Adrenal gland (tissue), 12 donors: ENCODE data around the gene PPP1R12A. TPM values are rescaled to one million over a fixed set of nuclear protein-coding genes. Genes with fewer than 3 reads are reported as not detected.

Experiments used
- DNase-seq, 7 donors: peaks; one replicate each; pipeline ENCODE4 v3.0.0-alpha.2; 2019 to 2020
- H3K27ac ChIP-seq, 5 donors: fragments of 200-600 bp; sonication (generic) in 4 of 5; 1 replicate in 3 of 5; 2 replicates in 2 of 5; pipeline versions ENCODE4 v1.5.1 to v1.8.0; 2016 to 2020; ENCODE audit warnings: mild to moderate bottlenecking in 1 of 5
- H3K27me3 ChIP-seq: fragments of 200-600 bp; 2 replicates; pipeline ENCODE4 v1.8.0; 2021
- H3K36me3 ChIP-seq, 2 donors: fragments of 200-600 bp; replicated peaks in 1 of 2; 1 replicate in 1 of 2; 2 replicates in 1 of 2; pipeline versions ENCODE4 v1.5.1 to v1.8.0; 2018 to 2022
- H3K4me1 ChIP-seq, 2 donors: fragments of 200-600 bp; replicated peaks in 1 of 2; 1 replicate in 1 of 2; 2 replicates in 1 of 2; pipeline versions ENCODE4 v1.5.1 to v1.8.0; 2018 to 2021
- H3K4me3 ChIP-seq, 4 donors: fragments of 200-600 bp; sonication (generic) in 3 of 4; one replicate each; pipeline ENCODE4 v1.5.1; 2016 to 2018
- H3K9me3 ChIP-seq, 3 donors: fragments of 200-600 bp; sonication (generic) in 1 of 3; replicated peaks in 1 of 3; 1 replicate in 2 of 3; 2 replicates in 1 of 3; pipeline versions ENCODE4 v1.5.1 to v1.8.0; 2016 to 2021
- POLR2A ChIP-seq, 2 donors: fragments of 450-650 bp; IDR thresholded peaks; one replicate each; pipeline ENCODE4 v1.6.1; 2017; ENCODE audit warnings: antibody characterized with exemption in 2 of 2, mild to moderate bottlenecking in 2 of 2, moderate library complexity in 1 of 2
- WGBS, 4 donors: extraction: QIAGEN DNeasy Blood & Tissue Kit in 2 of 4; methylation state at CpG; one replicate each; pipeline versions ENCODE4 v1.1.5 to v1.1.7; 2013 to 2017; 5-methylcytosine and 5-hydroxymethylcytosine counted together
- intact Hi-C, 2 donors: fragments of 100-400 bp; cut with DNase I; formaldehyde crosslinking; loops; one replicate each; pipeline versions ENCODE4 v1.14.1 to v1.15.0; 2022 to 2023
- polyA plus RNA-seq, 3 donors: library from polyadenylated mRNA; stranded (reverse); fragments of 200-250 nt in 2 of 3; fragments of 350-450 nt in 1 of 3; fragmentation: Illumina TruSeq in 1 of 3; extraction: RNeasy Lipid Tissue Mini Kit (QIAGEN cat#74804) in 1 of 3; gene quantifications; one replicate each; pipeline ENCODE4 v1.2.3, GENCODE V29; 2013 to 2014
- total RNA-seq, 9 donors: library from RNA; depleted of rRNA in 4 of 9; stranded (reverse); fragments of >200 nt in 4 of 9; fragments of 120-200 nt in 1 of 9; fragmentation: NEBNext Ultra II Directional in 1 of 9; extraction: Animal tissue kit (Norgen Biotek cat#: 25700) in 1 of 9; gene quantifications; one replicate each; pipeline versions ENCODE4 v1.1.0 to v1.2.4, GENCODE V29; 2013 to 2023
- TF ChIP-seq, protein P1 (sequence below), 6 experiments: fragments of 450-650 bp in 4 of 6; fragments of 200-600 bp in 2 of 6; sonication (generic) in 1 of 6; IDR thresholded peaks; 1 replicate in 5 of 6; 2 replicates in 1 of 6; pipeline versions ENCODE4 v1.5.1 to v1.8.0; 2016 to 2021; ENCODE audit warnings: antibody characterized with exemption in 6 of 6, mild to moderate bottlenecking in 2 of 6, moderate library complexity in 1 of 6
- donor health status: healthy with polysubstance abuse.
- donor health status: Bipolar disorder and iron deficiency.
- donor health status: DM: yes; HTN: yes; CAD: no.
- donor health status: DM: no; HTN: no; CAD: no.
- donor health status: DM: no; HTN: no; CAD: no.
- donor health status: DM: yes; HTN: yes; CAD: no.

PPP1R12A gene
- total and polyA plus RNA-seq, 12 donors, result 17.0 to 93.4 (median 50.0) TPM

DNA sequence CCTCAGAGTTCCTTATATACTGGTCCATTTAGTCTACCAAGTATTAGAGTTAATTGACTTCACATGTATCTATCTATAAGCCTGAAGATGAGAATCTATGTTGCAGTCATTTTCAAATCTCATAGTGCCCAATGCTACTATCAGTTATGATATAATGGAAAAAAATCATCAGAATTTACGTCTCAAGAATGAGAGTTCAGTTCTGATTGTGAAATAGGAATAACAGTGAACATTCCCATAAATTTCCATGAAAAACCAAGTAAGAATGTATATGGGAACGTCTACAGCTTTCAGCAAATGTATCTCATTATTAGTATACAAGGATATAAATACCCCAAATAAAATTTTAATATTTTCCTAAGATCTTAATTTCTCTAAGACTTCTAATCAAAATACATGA is 77.2 kb downstream of the PPP1R12A start:
- DNase-seq, result no peak
- Histone ChIP-seq H3K9me3 (no peaks in the 10 kb centered on the region), H3K27me3 (no peaks in the 10 kb centered on the region), H3K4me1 (peaks cover 0 to 10% of the 10 kb centered on the region in 2 donors), H3K4me3 (no peak overlapping the region), H3K36me3 (no peaks in the 10 kb centered on the region), H3K27ac (no peak overlapping the region)
- 43 to 63% (median 46%) methylated on average over 2 of the region's 2 CpGs for WGBS, 4 donors
- intact Hi-C loops, result no loop called here
- TF ChIP-seq, protein P1, sequence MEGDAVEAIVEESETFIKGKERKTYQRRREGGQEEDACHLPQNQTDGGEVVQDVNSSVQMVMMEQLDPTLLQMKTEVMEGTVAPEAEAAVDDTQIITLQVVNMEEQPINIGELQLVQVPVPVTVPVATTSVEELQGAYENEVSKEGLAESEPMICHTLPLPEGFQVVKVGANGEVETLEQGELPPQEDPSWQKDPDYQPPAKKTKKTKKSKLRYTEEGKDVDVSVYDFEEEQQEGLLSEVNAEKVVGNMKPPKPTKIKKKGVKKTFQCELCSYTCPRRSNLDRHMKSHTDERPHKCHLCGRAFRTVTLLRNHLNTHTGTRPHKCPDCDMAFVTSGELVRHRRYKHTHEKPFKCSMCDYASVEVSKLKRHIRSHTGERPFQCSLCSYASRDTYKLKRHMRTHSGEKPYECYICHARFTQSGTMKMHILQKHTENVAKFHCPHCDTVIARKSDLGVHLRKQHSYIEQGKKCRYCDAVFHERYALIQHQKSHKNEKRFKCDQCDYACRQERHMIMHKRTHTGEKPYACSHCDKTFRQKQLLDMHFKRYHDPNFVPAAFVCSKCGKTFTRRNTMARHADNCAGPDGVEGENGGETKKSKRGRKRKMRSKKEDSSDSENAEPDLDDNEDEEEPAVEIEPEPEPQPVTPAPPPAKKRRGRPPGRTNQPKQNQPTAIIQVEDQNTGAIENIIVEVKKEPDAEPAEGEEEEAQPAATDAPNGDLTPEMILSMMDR (IDR thresholded peaks at IDR 0.05), result no peak
- TF ChIP-seq POLR2A (IDR thresholded peaks at IDR 0.05), result no peak

GRCh38 chr12:79850610-79851299 is 84.1 kb downstream of the PPP1R12A start:
- WGBS, 4 donors, result 86 to 100% (median 91%) methylated on average over 1 of the region's 1 CpG

GRCh38 chr12:79848339-79848738 is 86.6 kb downstream of the PPP1R12A start:
- no peak overlapping the region for H3K27ac ChIP-seq
- no peaks in the 10 kb centered on the region for H3K27me3 ChIP-seq
- no peak overlapping the region for H3K4me3 ChIP-seq
- no peak for TF ChIP-seq POLR2A (IDR thresholded peaks at IDR 0.05)
- TF ChIP-seq, protein P1 (IDR thresholded peaks at IDR 0.05), result no peak
- no peaks in the 10 kb centered on the region for H3K9me3 ChIP-seq
- 36 to 54% (median 38%) methylated on average over 4 of the region's 4 CpGs for WGBS, 4 donors
- DNase-seq, result no peak
- intact Hi-C loops, result no loop called here
- peaks cover 0 to 11% of the 10 kb centered on the region in 2 donors for H3K36me3 ChIP-seq
- peaks cover 6 to 25% of the 10 kb centered on the region in 2 donors for H3K4me1 ChIP-seq

More at GRCh38 chr12:79850610-79851299, 84.1 kb downstream of the PPP1R12A start:
- TF ChIP-seq POLR2A (IDR thresholded peaks at IDR 0.05), result no peak
- TF ChIP-seq, protein P1 (IDR thresholded peaks at IDR 0.05), result no peak
- peaks cover 6 to 19% of the 10 kb centered on the region in 2 donors for H3K4me1 ChIP-seq
- intact Hi-C loops, result no loop called here
- H3K36me3 ChIP-seq, result no peaks in the 10 kb centered on the region
- H3K27ac ChIP-seq, result no peak overlapping the region
- no peak for DNase-seq
- H3K4me3 ChIP-seq, result no peak overlapping the region
- no peaks in the 10 kb centered on the region for H3K27me3 ChIP-seq
- no peaks in the 10 kb centered on the region for H3K9me3 ChIP-seq

DNA sequence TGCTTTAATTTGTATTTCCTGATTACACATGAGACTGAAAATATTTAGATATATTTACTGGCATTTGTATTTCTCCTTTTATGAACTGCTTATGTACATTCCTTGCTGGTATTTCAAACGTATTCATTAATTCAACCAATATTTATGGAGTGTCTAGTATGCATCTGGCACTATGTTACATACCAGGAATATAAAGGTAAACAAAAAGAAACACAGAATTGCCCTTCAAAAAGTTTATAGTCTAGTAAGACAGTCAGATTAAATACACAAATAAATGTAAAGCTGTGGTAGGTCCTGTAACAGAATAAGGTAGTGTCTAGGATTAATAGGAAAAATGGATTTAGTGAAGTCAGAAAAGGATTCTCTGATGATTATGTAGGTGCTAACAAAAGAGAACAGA is 87.5 kb downstream of the PPP1R12A start:
- H3K27ac ChIP-seq, result no peak overlapping the region
- no peak overlapping the region for H3K4me3 ChIP-seq
- intact Hi-C loops, result no loop called here
- H3K27me3 ChIP-seq, result no peaks in the 10 kb centered on the region
- no peak for DNase-seq
- no peaks in the 10 kb centered on the region for H3K9me3 ChIP-seq
- H3K36me3 ChIP-seq, result peaks cover 0 to 11% of the 10 kb centered on the region in 2 donors
- 72 to 82% (median 77%) methylated on average over 1 of the region's 1 CpG for WGBS, 4 donors
- H3K4me1 ChIP-seq, result peaks cover 6 to 25% of the 10 kb centered on the region in 2 donors
- TF ChIP-seq POLR2A (IDR thresholded peaks at IDR 0.05), result no peak
- TF ChIP-seq, protein P1 (IDR thresholded peaks at IDR 0.05), result no peak
